ENCODE data around the gene STAC3. TPM values are rescaled to one million over a fixed set of nuclear protein-coding genes. Genes with fewer than 3 reads are reported as not detected.

The STAC3 gene
- total RNA-seq, 4 donors from 2014 or later, result 1.9 to 6.6 (median 2.4) TPM

DNA sequence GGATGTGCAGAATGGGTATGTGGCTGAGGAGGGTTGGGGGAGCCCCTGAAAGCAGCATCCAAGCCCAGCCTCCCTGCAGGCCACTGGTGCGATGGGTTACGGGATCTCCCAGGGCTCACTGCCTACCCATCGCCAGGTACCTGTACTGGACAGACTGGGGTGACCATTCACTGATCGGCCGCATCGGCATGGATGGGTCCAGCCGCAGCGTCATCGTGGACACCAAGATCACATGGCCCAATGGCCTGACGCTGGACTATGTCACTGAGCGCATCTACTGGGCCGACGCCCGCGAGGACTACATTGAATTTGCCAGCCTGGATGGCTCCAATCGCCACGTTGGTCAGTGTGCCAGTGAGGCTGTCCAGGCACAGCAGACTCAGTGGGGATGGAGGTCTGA is 52.7 kb downstream of the STAC3 start:
- no peak overlapping the region for H3K27ac ChIP-seq
- no peaks in the 10 kb centered on the region for H3K27me3 ChIP-seq
- peaks cover 0 to 100% (median 0%) of the 10 kb centered on the region in 3 donors for H3K36me3 ChIP-seq
- H3K4me1 ChIP-seq, result no peaks in the 10 kb centered on the region
- TF ChIP-seq POLR2A (IDR thresholded peaks at IDR 0.05), result no peak
- TF ChIP-seq, protein P1, sequence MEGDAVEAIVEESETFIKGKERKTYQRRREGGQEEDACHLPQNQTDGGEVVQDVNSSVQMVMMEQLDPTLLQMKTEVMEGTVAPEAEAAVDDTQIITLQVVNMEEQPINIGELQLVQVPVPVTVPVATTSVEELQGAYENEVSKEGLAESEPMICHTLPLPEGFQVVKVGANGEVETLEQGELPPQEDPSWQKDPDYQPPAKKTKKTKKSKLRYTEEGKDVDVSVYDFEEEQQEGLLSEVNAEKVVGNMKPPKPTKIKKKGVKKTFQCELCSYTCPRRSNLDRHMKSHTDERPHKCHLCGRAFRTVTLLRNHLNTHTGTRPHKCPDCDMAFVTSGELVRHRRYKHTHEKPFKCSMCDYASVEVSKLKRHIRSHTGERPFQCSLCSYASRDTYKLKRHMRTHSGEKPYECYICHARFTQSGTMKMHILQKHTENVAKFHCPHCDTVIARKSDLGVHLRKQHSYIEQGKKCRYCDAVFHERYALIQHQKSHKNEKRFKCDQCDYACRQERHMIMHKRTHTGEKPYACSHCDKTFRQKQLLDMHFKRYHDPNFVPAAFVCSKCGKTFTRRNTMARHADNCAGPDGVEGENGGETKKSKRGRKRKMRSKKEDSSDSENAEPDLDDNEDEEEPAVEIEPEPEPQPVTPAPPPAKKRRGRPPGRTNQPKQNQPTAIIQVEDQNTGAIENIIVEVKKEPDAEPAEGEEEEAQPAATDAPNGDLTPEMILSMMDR (IDR thresholded peaks at IDR 0.05), result no peak
- no peak overlapping the region for H3K4me3 ChIP-seq
- no peaks in the 10 kb centered on the region for H3K9me3 ChIP-seq
- DNase-seq, result no peak

DNA sequence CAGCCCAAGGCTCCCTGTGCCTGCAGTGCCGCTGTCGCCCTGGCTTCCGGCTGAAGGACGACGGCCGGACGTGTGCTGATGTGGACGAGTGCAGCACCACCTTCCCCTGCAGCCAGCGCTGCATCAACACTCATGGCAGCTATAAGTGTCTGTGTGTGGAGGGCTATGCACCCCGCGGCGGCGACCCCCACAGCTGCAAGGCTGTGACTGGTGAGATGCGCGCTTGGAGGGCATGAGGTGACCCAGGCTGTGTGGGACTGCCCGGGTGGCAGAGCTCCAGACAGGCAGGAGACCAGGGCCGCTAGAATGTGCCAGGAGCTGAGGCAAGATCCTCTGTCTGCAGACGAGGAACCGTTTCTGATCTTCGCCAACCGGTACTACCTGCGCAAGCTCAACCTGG is 54.0 kb downstream of the STAC3 start:
- no peak for DNase-seq
- H3K36me3 ChIP-seq, result peaks cover 0 to 100% (median 0%) of the 10 kb centered on the region in 3 donors
- no peaks in the 10 kb centered on the region for H3K27me3 ChIP-seq
- no peak overlapping the region for H3K27ac ChIP-seq
- no peaks in the 10 kb centered on the region for H3K9me3 ChIP-seq
- H3K4me3 ChIP-seq, result no peak overlapping the region
- TF ChIP-seq, protein P1 (IDR thresholded peaks at IDR 0.05), result no peak
- TF ChIP-seq POLR2A (IDR thresholded peaks at IDR 0.05), result no peak
- no peaks in the 10 kb centered on the region for H3K4me1 ChIP-seq

DNA sequence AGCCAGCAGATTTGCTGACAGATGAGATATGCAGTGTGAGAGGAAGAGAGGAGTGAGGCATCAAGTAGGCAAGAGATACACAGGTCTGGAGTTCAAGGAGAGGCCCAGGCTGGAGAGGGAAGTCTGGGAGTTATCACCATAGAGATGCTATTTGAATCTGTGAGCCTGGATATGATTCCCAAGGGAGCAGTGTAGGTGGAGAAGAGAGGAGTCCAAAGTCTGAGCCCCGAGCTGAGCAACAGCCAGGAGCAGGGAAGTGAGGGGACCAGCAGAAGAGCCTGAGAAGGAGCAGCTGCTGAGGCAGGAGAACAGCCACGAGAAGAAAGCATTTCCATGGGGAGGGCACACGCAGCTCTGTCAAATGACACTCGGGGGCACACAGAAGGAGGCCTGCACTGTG is 54.5 kb downstream of the STAC3 start:
- H3K36me3 ChIP-seq, result peaks cover 0 to 98% (median 0%) of the 10 kb centered on the region in 3 donors
- TF ChIP-seq, protein P1 (IDR thresholded peaks at IDR 0.05), result no peak
- H3K9me3 ChIP-seq, result no peaks in the 10 kb centered on the region
- H3K4me1 ChIP-seq, result no peaks in the 10 kb centered on the region
- no peaks in the 10 kb centered on the region for H3K27me3 ChIP-seq
- no peak for DNase-seq
- H3K4me3 ChIP-seq, result no peak overlapping the region
- H3K27ac ChIP-seq, result no peak overlapping the region

DNA sequence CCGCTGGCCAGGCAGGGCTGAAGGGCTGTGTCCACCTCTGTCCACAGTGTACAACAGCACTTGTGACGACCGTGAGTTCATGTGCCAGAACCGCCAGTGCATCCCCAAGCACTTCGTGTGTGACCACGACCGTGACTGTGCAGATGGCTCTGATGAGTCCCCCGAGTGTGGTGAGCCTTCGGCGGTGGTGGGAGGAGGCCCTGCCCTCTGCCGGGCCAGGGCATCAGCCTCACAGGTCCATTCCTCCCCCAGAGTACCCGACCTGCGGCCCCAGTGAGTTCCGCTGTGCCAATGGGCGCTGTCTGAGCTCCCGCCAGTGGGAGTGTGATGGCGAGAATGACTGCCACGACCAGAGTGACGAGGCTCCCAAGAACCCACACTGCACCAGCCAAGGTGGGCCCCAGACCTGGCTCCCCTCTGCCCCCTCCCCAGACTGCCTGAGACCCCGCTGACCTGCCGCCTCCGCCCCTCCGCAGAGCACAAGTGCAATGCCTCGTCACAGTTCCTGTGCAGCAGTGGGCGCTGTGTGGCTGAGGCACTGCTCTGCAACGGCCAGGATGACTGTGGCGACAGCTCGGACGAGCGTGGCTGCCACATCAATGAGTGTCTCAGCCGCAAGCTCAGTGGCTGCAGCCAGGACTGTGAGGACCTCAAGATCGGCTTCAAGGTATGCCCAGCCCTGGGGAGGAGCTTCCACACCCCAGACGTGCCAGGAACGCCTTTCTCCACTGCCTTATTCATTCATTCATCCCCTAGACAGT is 55.2 kb downstream of the STAC3 start:
- Histone ChIP-seq H3K9me3 (no peaks in the 10 kb centered on the region), H3K27ac (no peak overlapping the region), H3K4me1 (no peaks in the 10 kb centered on the region), H3K36me3 (peaks cover 0 to 98% (median 0%) of the 10 kb centered on the region in 3 donors), H3K4me3 (no peak overlapping the region), H3K27me3 (no peaks in the 10 kb centered on the region)
- TF ChIP-seq, protein P1 (IDR thresholded peaks at IDR 0.05), result no peak
- TF ChIP-seq POLR2A (IDR thresholded peaks at IDR 0.05), result no peak
- DNase-seq, result no peak

DNA sequence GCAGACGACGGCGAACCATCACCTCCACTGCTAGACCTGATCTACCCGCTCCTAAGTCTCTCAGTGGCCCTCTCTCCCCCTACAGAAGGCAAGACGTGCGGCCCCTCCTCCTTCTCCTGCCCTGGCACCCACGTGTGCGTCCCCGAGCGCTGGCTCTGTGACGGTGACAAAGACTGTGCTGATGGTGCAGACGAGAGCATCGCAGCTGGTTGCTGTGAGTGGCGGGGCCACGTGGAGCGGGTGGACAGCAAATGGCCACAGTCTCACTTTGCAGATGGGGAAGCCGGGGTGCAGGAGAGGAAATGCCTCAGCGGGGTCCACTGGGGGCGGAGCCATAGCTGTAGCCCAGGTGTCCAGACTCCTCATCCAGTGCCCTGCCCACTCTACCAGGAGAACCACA is 55.8 kb downstream of the STAC3 start:
- Histone ChIP-seq H3K4me1 (no peaks in the 10 kb centered on the region), H3K27ac (no peak overlapping the region), H3K9me3 (no peaks in the 10 kb centered on the region), H3K4me3 (no peak overlapping the region), H3K27me3 (no peaks in the 10 kb centered on the region), H3K36me3 (peaks cover 0 to 98% (median 0%) of the 10 kb centered on the region in 3 donors)
- DNase-seq, result no peak
- TF ChIP-seq, protein P1 (IDR thresholded peaks at IDR 0.05), result no peak
- no peak for TF ChIP-seq POLR2A (IDR thresholded peaks at IDR 0.05)
